Middle frontal gyrus (tissue), 1 donor: ENCODE results near the gene UBC.
"Not testable (repeated sequence)": the region's sequence is repeated elsewhere in the genome, so short reads cannot be mapped to it uniquely, and the experiment has no call there.

Experiments
- DNase-seq: peaks from one replicate; pipeline ENCODE4 v3.0.0-alpha.2; 2015; ENCODE audit warnings: low spot score; ENCODE audit errors: extremely low spot score

UBC gene

DNA sequence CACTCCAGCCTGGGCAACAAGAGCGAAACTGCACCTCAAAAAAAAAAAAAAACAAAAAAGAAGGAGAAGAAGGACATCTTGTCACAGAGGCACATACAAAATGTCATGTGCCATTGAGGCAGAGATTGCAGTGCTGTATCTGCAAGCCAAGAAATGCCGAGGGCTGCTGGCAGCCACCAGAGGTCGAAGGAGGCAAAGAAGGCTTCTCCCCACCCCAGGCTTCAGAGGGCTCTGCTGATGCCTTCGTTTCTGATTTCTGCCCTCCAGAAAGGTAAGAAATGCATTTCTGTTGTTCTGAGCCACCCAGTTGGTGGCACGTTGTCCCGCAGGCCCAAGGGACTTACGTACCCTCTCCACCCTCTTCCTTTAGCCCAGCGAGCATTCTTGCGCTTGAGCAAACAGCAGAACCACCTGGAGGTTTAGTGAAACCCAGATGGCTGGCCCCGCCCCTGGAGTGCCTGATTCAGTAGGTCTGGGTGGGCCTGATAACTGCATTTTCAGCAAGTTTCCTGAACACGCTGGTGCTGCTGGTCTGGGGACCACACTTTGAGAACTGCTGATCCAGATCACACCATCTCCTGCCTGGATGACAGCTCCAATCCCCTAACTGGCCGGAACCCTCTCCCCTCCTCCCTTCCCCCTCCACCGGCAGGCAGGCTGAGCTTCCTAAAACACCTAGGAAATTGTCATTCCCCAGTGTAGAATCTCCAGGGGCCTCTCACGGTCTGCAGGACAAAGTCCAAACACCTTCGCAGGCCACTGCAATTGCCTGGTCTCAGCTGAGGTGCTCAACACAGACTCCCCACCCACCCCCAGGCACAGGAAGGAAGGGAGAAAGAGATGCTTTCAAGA lies 29.6 kb downstream of the UBC start:
- DNase-seq = no peak

DNA sequence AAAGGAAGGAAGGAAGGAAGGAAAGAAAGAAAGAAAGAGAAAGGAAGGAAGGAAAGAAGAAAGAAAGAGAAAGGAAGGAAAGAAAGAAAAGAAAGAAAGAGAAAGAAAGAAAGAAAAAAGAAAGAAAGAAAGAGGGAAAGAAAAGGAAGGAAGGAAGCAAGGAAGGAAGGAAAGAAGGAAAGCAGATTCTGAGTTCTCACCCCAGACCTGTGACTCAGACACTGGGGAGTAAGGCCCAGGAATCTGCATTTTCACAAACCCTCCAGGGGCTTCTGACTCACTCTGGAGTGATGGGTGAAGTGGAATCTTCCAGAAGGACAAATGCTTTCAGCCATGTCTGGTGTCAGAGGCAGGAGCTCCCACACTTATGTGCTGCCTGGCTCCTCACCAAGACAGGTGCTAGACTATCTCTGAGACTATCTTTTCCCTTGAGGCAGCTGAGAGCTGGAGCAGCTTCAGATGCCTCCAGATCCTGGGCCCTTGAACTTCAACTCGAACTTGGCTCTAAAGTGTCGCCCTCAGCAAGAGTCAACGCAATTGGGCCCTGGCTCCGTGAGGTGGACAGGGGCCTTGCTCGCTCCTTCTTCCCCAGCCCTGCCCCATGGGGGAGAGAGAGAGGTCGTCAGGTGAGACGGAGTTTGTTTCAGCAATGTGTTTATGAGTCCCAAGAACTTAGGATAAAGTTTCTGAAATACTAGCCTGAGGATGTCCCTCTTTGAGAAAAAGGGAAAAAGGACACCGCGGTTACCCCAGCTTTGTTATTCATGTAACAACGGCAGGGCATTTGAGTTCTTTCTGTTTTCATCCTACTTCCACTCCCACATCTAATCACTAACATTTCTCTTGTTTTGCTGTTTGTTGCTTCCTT lies 31.0 kb downstream of the UBC start:
- no peak for DNase-seq

DNA sequence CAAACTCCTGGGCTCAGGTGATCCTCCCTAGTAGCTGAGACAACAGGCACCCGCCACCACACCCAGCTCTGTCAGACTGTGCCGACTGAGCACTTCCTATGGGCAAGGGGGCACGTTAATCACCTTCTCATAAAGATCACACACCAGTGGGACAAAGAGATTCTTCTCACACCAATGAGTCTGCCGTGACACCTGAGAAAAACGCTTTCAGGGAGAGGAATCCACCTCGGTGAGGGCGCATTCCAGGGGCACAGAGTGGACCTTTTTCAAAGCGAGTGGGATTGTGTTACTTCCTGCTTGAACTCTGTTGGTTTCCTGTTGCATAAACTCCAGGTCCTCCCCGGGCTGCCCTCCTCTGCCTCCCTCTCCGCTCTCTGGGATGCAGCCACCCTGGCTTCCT lies 33.3 kb downstream of the UBC start:
- no peak for DNase-seq

DNA sequence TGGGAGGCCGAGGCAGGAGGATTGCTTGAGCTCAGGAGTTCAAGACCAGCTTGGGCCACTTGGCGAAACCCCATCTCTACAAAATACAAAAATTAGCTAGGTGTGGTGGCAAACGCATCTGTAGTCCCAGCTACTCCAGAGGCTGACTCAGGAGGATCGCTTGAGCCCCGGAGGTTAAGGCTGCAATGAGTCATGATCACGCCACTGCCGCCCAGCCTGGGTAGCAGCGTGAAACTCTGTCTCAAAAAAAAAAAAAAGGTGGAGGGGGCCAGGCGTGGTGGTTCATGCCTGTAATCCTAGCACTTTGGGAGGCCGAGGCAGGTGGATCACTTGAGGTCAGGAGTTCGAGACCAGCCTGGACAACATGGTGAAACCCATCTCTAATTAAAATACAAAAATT lies 34.1 kb downstream of the UBC start:
- not testable (repeated sequence) for DNase-seq

DNA sequence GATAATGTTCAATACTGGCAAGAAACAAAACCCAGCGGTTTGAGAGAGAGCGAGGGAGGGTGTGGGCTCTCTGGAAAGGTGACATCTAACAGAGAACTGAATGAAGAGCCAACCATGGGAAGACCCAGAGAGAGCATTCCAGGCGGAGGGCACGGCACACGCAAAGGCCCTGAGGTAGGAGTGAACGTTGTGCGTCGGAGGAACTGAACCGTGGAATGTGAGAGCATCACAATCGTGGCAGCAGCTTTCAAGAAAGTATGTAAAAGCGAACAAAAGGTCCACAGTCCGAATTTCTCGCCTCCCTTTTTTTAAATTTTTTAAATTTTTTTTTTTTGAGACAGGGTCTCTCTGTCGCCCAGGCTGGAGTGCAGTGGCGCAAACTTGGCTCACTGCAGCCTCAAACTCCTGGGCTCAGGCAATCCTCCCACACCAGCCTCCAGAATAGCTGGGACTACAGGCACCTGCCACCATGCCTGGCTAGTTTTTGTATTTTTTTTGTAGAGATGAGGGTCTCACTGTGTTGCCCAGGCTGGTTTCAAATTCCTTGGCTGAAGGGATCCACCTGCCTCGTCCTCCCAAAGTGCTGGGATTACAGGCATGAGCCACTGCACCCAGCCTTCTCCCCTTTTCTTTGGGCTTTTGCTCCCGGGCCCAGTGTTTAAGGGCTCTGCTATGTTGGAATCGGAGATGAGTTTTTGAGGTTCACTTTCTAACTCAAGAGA lies 35.5 kb downstream of the UBC start:
- no peak for DNase-seq

DNA sequence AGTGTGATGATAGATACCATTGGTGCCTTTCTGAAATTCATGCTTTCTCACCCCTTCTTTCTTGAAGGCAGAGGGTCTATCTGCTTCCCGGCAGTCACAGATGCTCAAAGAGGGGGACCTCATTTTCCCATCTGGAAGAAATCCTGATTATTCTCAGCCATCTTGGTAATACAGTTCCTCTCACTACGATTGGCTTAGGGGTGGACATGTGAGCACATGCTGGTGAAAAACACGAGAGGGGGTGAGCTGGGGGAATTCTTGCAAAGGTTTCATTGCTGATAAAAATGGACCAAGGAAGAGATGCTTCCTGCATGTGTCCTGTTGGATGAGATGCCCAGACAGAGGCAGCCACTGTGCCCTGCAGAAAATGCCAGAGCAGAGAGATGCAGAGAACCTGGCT lies 37.0 kb downstream of the UBC start:
- DNase-seq = no peak

DNA sequence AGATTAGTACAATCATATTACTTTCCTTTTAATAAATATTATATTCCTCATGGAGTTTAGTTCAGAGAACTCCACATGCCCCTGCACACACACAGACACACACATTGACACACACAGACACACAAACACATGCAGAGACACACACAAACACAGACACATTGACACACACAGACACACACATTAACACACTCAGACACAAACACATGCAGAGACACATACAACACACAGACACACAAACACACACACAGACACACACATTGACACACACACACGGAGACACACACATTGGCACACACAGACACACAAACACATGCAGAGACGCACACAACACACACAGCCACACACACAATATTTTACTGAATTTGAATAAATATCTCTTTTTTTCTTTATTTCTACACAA lies 38.3 kb downstream of the UBC start:
- no peak for DNase-seq

DNA sequence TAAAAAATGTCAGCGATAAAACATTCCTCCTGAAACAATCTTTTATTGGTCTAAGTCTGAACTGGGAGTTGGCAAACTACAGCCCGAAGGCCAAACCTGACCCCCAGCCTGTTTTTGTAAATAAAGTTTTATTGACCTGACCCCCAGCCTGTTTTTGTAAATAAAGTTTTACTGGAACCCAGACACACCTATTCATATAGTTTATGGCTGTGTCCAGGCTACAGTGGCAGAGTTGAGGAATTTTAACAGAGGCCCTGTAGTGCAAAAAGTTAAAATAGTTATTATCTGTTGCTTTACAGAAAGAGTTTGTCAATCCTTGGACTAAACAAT lies 38.7 kb downstream of the UBC start:
- DNase-seq = no peak

DNA sequence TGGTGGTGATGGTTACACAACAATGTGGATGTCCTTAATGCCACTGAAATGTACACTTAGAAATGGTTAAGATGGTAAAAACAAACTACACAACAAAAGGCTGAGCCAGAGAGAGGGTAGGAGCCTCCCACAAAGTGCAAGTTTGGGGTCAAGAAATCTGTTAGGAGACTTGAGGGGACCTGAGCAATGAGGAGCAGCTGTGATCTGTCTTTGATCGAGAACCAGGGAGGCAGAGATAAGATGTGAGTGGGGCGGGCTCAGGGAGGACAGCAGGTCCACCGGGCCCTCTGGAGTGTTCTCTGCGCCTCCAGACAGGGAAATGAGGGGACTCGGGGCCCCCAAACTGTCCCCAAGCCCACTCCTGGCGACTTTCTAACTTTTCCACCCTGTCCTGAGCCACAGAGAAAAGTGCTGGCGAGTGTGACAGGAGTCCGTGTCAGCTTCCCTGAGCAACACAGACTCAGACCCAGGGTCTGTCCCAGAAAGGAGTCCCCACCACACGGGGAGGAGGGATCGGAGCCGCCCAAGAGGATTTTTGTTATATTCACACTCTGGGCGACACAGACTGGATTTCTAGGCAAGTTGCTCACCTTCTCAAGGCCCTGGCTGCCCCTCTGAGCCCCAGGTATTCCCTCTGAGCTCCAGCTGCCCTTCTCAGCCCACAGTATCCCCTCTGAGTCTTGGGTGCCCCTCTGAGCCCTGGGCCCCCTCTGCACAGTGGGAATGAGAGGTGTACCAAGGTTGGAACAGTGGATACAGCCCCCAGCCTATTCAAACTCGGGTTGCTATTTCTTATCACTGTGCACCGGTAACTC lies 39.3 kb downstream of the UBC start:
- no peak for DNase-seq

DNA sequence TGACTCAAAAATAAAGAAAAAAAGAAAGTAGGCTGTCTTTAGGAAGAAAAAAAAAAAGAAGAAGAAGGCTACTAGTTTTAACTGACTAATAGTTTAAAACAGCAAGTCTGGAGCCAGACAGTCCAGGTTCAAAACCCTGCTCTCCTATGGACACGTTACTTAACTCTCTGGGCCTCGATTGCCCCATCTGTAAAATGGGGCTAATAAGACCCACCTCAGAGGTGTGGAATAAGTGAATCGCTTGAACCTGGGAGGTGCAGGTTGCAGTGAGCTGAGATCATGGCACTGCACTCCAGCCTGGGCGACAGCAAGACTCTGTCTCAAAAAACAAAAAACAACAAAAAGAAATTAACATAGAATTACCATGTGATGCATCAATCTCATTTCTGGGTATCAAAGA lies 40.3 kb downstream of the UBC start:
- no peak for DNase-seq

DNA sequence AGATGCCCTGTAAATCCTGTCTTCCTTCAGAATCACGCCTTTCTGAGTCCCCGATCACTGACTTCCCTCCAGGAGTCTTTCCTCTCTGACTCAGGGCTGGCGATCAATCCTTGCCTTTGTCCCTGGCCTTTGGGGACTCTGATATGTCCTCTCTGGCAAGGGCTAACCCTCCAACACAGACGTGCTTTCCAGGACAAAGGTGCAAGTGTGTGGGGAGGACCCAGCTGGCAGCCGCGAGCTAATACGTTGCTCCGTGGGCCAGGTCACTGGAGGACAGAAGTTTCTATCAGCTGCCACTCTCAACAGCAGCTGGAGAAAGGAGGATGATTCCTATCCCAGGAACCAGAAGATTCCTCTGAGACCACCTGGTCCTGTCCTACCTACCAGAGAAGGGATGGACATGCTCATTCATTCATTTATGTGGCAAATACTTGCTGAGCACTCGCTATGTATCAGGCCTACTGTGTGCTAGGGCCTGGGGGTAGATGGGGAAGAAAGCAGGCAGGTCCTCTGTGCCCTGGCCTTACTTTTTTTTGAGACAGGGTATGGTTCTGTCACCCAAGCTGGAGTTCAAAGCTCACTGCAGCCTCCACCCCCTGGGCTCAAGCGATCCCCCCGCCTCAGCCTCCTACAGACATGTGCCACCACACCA lies 42.3 kb downstream of the UBC start:
- no peak for DNase-seq

DNA sequence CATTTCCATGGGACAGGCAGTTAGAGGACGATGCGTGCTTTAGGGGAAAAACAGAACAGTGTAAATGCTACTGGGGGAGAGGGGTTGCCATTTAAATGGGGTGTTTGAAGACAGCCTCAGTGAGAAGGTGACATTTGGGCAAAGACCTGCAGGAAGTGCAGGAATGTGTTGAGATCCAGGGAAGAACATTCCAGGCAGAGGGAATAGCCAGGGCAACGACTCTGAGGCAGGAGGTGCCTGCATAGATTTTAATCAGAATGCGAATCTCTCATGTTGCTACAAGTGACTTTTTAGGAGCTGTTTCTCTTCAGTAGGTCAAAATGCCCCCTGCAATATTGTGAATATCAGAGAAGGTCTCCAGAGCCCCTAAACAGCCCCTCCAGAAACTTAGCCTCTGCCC lies 43.2 kb downstream of the UBC start:
- no peak for DNase-seq

DNA sequence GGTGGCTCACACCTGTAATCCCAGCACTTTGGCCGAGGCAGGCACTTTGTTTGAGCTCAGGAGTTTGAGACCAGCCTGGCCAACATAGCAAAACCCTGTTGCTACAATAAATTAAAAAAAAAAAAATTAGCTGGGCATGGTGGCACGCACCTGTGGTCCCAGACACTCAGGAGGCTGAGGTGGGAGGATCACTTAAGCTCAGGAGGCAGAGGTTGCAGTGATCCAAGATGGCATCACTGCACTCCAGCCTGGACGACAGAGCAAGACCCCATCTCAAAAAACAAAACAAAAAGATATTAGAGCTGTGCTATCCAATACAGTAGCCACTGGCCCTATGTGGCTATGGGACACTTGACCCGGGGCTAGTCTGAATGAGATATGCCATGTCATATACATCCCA lies 43.9 kb downstream of the UBC start:
- DNase-seq = no peak

DNA sequence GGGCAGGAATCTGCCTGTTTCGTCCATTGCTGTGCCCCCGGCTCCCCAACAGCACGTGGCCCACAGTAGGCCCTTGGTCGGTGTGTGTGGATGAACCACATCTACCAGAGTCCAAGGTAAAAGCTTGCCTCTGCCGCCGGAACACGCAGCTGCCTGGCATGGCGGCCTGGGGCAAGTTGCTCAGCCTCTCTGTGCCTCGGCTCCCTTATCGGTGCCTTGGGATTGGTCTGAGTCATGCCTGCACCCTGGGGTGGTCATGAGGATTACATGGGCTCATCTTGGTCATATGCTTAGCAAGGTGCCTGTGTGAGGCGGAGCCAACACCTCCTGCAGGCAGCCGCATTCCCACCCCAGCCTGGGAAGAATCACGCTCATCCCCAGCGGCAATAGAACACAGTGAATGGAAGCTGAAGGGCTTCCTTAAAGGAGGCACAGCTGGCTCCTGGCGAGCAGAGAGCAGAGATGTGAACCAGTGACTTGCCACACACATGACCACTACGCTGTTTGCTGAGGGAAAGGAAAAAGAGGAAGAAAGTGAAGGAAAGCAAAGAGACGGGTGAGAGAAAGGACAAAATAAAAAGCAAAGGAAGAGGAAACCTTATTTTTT lies 45.3 kb downstream of the UBC start:
- no peak for DNase-seq

DNA sequence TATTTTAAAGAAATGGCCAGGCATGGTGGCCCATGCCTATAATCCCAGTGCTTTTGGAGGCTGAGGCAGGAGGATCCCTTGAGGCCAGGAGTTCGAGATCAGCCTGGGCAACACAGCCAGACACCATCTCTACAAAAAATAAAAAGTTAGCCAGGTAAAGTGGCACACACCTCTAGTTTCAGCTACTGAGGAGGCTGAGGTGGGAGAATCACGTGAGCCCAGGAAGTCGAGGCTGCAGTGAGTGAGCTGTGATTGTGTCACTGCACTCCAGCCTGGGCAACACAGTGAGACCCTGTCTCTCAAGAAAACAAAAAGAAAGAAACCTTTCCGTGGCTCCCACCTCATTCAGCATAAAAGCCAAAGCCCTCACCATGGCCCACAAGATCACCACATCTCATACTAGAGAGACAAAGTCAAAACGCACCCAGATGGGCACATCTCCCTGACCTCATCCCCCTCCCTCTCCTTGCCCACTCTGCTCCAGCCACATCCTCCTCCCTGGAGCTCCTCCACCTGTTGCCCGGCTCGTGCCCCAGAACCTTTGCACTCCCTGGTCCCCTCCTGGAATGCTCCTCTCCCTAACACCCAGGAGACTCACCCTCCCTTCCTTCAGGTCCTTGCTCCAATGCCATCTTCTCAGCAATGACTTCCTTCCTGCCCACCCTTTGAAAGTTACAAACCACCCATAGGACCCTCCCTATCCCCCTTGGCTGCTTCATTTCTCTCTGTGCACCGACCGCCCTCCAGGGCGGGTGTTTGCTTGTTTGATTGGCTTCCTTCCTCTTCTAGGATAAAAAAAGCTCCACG lies 46.0 kb downstream of the UBC start:
- DNase-seq = no peak

DNA sequence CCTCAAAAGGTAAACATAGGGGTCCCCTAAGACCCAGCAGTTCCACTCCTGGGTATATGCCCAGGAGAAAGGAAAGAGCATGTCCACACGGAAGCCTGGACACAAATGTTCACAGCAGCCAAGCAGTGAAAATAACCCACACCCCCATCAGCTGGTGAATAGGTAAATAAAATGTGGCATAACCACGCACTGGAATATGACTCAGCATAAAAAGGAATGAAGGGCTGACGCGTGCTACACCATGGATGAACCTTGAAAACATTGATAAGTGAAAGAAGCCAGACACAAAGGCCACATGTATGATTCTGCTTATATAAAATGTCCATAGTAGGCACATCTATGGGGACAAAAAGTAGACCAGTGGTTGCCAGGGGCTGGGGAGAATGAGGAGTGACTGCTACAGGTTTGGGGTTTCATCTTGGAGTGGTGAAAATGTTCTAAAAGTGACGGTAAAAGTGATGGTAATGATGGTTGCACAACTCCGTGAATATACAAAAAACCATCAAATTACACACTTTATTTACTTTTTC lies 47.0 kb downstream of the UBC start:
- DNase-seq = no peak

DNA sequence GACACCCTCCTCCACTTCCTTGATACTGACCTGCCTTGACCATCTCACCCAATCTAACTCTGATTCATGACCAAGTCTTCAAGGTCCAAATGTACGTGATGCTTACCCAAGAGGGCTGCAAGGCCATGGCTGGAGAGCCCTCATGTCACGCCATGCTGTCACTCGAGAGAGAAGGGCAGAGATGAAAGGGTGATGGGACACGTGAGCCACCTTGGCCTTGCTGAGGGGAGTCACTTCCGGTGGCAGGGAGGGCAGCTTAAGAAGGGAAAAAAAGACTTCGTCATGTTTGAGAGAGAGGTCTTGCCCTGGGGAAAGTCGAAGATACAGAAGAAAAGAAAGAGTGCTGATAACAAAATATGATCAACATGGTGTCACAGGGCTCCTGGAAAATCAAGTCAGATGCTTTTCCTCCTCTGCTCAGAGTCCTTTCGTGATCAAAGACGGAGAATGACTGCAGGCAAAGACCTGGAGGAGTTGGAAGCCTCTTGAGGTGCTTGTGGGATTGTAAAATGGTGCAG lies 47.5 kb downstream of the UBC start:
- DNase-seq = no peak

DNA sequence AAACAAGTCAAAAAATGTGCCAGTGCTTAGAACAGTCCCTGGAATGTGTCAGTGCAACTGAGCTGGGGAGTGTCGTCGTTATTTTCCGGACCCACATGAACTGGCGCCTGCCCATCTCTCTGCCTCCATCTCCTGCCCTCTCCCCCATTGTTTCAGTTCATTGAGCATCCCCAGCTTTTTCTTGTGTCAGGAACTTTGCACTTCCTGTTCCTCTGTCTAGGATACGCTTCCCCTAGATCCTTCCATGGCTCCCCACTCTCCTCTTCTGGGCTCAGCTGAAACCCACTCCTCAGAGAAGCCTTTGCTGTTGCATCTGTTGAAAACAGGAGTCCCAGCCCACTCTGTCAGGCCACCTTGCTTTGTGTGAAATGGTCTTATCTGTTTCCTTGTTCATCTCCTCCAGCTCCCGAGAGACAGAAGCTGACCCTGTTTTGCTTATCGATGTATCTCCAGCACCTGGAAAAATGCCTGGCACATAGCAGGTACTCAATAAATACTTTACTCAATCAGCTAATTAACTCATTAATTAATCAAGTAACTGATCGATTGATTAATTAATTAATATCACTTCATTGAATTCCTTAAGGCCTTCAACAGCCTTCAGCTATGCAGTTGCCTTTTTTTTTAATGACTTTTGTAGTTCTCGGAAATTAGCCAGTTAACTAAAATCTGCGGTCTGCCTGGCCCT lies 48.1 kb downstream of the UBC start:
- DNase-seq = no peak
